GM12878 (cell line): ENCODE data around the gene VSIG8. TPM values are rescaled to one million over a fixed set of nuclear protein-coding genes. Genes with fewer than 3 reads are reported as not detected.

Experiments used
- ATAC-seq: fragments of 200-7000 bp; cut with Tn5 transposase; 3 replicates; pipeline ENCODE4 v1.9.1; 2020; ENCODE audit warnings: mild to moderate bottlenecking, moderate library complexity
- BruUV-seq: library from RNA; stranded (reverse); fragments of 400-500 nt; replicated peaks from 2 replicates; lab custom pipeline; 2021; lab: Mats Ljungman, UMichigan
- CTCF ChIA-PET: fragments of 300-600 bp; sonication (Branson Sonifier 250); formaldehyde crosslinking; extraction: SDS; loops from one replicate; lab custom pipeline; 2021; ENCODE audit warnings: inconsistent platforms; lab: Yijun Ruan, JAX
- POLR2A ChIA-PET: fragments of 350-600 bp; formaldehyde crosslinking; extraction: SDS; loops from one replicate; lab custom pipeline; 2021; ENCODE audit warnings: inconsistent platforms; lab: Charles Lee
- RAD21 ChIA-PET: fragments of 300-600 bp; sonication (Branson Sonifier 250); formaldehyde crosslinking; loops from one replicate; lab custom pipeline; 2023; ENCODE audit warnings: antibody characterized with exemption; ENCODE audit not compliant: unreplicated experiment; lab: Charles Lee
- SMC1A ChIA-PET: fragments of 300-600 bp; sonication (Branson Sonifier 250); formaldehyde crosslinking; loops from one replicate; lab custom pipeline; 2023; ENCODE audit not compliant: unreplicated experiment, uncharacterized antibody; lab: Charles Lee
- DNase-seq: peaks from one replicate; pipeline ENCODE4 v3.0.0-alpha.2; 2011; ENCODE audit warnings: low read depth, low spot score
- FAIRE-seq: peaks from 3 replicates; lab custom pipeline; 2011; peaks lifted over from hg19 to GRCh38; lab: Jason Lieb, UNC
- H2AFZ ChIP-seq: 2 replicates; pipeline ENCODE4 v1.6.0; 2011; ENCODE audit warnings: low read depth, low read length, control low read depth; ENCODE audit not compliant: control insufficient read depth
- H3K27ac ChIP-seq: 2 replicates; pipeline ENCODE4 v1.5.1; 2011; ENCODE audit warnings: control low read depth; ENCODE audit not compliant: control insufficient read depth, insufficient read depth
- H3K27me3 ChIP-seq, 2 experiments: replicated peaks in 1 of 2; 2 replicates each; pipeline versions ENCODE4 v1.6.0 to v1.6.1; 2011; ENCODE audit warnings: low read length in 1 of 2; ENCODE audit not compliant: control insufficient read depth in 2 of 2, insufficient read depth in 2 of 2
- H3K36me3 ChIP-seq, 2 experiments: 2 replicates each; pipeline ENCODE4 v1.5.1; 2011; ENCODE audit warnings: low read length in 1 of 2; ENCODE audit not compliant: control insufficient read depth in 2 of 2, insufficient read depth in 2 of 2
- H3K4me1 ChIP-seq: 2 replicates; pipeline ENCODE4 v1.6.1; 2011; ENCODE audit warnings: mild to moderate bottlenecking, low read length, moderate library complexity, mixed read lengths; ENCODE audit not compliant: control insufficient read depth, insufficient read depth
- H3K4me2 ChIP-seq: 2 replicates; pipeline ENCODE4 v1.6.0; 2011; ENCODE audit warnings: control low read depth; ENCODE audit not compliant: control insufficient read depth, insufficient read depth
- H3K4me3 ChIP-seq: fragments of 200-600 bp; sonication (generic); 2 replicates; pipeline ENCODE4 v1.5.1; 2016
- H3K79me2 ChIP-seq: 2 replicates; pipeline ENCODE4 v1.6.0; 2011; ENCODE audit warnings: low read length; ENCODE audit not compliant: control insufficient read depth, insufficient read depth
- H3K9ac ChIP-seq: 2 replicates; pipeline ENCODE4 v1.8.0; 2011; ENCODE audit warnings: low read length, control low read depth, mixed read lengths; ENCODE audit not compliant: control insufficient read depth, insufficient read depth
- H3K9me3 ChIP-seq: replicated peaks from 3 replicates; pipeline ENCODE4 v1.5.1; 2011; ENCODE audit warnings: mild to moderate bottlenecking, low read length; ENCODE audit not compliant: control insufficient read depth, insufficient read depth
- H4K20me1 ChIP-seq: 2 replicates; pipeline ENCODE4 v1.6.0; 2011; ENCODE audit not compliant: control insufficient read depth, insufficient read depth
- BCL11A ChIP-seq: IDR thresholded peaks from 2 replicates; pipeline ENCODE4 v1.6.1; 2011; ENCODE audit warnings: low read depth, low read length
- CEBPB ChIP-seq, 2 experiments: fragments of 150-350 bp in 1 of 2; IDR thresholded peaks; 2 replicates each; pipeline ENCODE4 v1.6.1; 2012 to 2014; ENCODE audit warnings: low read depth in 2 of 2, low read length in 2 of 2, borderline replicate concordance in 1 of 2, inconsistent platforms in 1 of 2
- EZH2 ChIP-seq: IDR thresholded peaks from 2 replicates; pipeline ENCODE4 v1.6.1; 2012; ENCODE audit warnings: low read depth, mild to moderate bottlenecking, control low read depth, inconsistent platforms, low read length, borderline replicate concordance; ENCODE audit not compliant: control insufficient read depth
- HDAC6 ChIP-seq: fragments of 200-600 bp; sonication (generic); IDR thresholded peaks from one replicate; pipeline ENCODE4 v1.8.0; 2017; ENCODE audit warnings: antibody characterized with exemption; ENCODE audit not compliant: unreplicated experiment
- MAX ChIP-seq: IDR thresholded peaks from 2 replicates; pipeline ENCODE4 v1.6.1; 2012; ENCODE audit warnings: low read depth, low read length, improper control_type of control experiment
- MLLT1 ChIP-seq: fragments of 450-650 bp; IDR thresholded peaks from 2 replicates; pipeline ENCODE4 v1.6.1; 2016; ENCODE audit warnings: mild to moderate bottlenecking
- NFYB ChIP-seq: IDR thresholded peaks from 2 replicates; pipeline ENCODE4 v1.6.1; 2011; ENCODE audit warnings: low read depth, mild to moderate bottlenecking, low read length, improper control_type of control experiment, moderate library complexity; ENCODE audit not compliant: insufficient read depth
- RAD51 ChIP-seq: fragments of 450-650 bp; IDR thresholded peaks from 2 replicates; pipeline ENCODE4 v1.6.1; 2016; ENCODE audit warnings: moderate library complexity, mild to moderate bottlenecking, inconsistent platforms
- RCOR1 ChIP-seq: conservative IDR thresholded peaks from 2 replicates; pipeline ENCODE4 v1.6.1; 2012; ENCODE audit warnings: low read depth, low read length, improper control_type of control experiment
- RFX5 ChIP-seq: IDR thresholded peaks from 2 replicates; pipeline ENCODE4 v1.6.1; 2011; ENCODE audit warnings: low read depth, low read length, improper control_type of control experiment
- SUPT20H ChIP-seq: IDR thresholded peaks from 2 replicates; pipeline ENCODE4 v1.6.1; 2011; ENCODE audit warnings: low read depth, mild to moderate bottlenecking, low read length, moderate library complexity, borderline replicate concordance; ENCODE audit not compliant: control insufficient read depth
- USF2 ChIP-seq: IDR thresholded peaks from 2 replicates; pipeline ENCODE4 v1.6.1; 2011; ENCODE audit warnings: low read depth, low read length, improper control_type of control experiment, borderline replicate concordance
- YY1 ChIP-seq: IDR thresholded peaks from 2 replicates; pipeline ENCODE4 v1.6.1; 2011; ENCODE audit warnings: low read depth, mild to moderate bottlenecking, low read length
- WGBS: methylation state at CpG from one replicate; pipeline ENCODE4 v1.1.6; 2016; ENCODE audit warnings: low lambda C conversion rate; ENCODE audit not compliant: insufficient replicate concordance, insufficient coverage; ENCODE audit errors: missing lambda C conversion rate; 5-methylcytosine and 5-hydroxymethylcytosine counted together
- in situ Hi-C: fragments of 300-500 bp; cut with MboI; formaldehyde crosslinking; loops from 9 replicates; pipeline ENCODE4 v1.14.3; 2018; ENCODE audit warnings: mixed read lengths
- intact Hi-C: fragments of 100-400 bp; cut with micrococcal nuclease; formaldehyde crosslinking; loops from one replicate; pipeline ENCODE4 v1.14.2; 2022; ENCODE audit not compliant: unreplicated experiment
- polyA plus RNA-seq, 11 experiments: library from polyadenylated mRNA; depleted of rRNA in 4 of 11; unstranded in 6 of 11; stranded (reverse) in 5 of 11; fragments of >200 nt; fragmentation: Nextera tagmentation in 4 of 11; fragmentation: Illumina TruSeq in 1 of 11; extraction: Ambion mirVana in 4 of 11; extraction: Trizol in 1 of 11; gene quantifications; 1 replicate in 1 of 11; 2 replicates in 10 of 11; pipeline versions ENCODE4 v1.2.1 to v1.2.3, GENCODE V29; 2011 to 2016; ENCODE audit warnings: inconsistent platforms in 2 of 11, missing spikeins in 2 of 11, low read depth in 1 of 11
- total RNA-seq, 4 experiments: library from RNA; depleted of rRNA in 3 of 4; stranded (reverse); fragments of >200 nt in 3 of 4; fragmentation: Illumina TruSeq in 1 of 4; extraction: Trizol in 1 of 4; gene quantifications; 2 replicates each; pipeline versions ENCODE4 v1.2.1 to v1.2.3, GENCODE V29; 2013 to 2021

Gene VSIG8
- total and polyA plus RNA-seq, 10 of the 15 experiments (the other 5 are each of a cell fraction or from before 2014, with no cell fraction given), result not detected

- RAD21 ChIA-PET, result no interaction called here
- 0% methylated on average over 3 of the region's 3 CpGs for WGBS
- Histone ChIP-seq H2AFZ (no peak overlapping the region), H3K4me3 (no peak overlapping the region), H4K20me1 (no peaks in the 10 kb centered on the region), H3K79me2 (no peaks in the 10 kb centered on the region), H3K4me1 (peaks cover 21% of the 10 kb centered on the region), H3K27me3 (no peaks in the 10 kb centered on the region), H3K4me2 (no peak overlapping the region)
- POLR2A ChIA-PET, result no interaction called here
- in situ Hi-C loops, result no loop called here
- intact Hi-C loops, result no loop called here
- CTCF ChIA-PET, result interaction anchor here (1.0 to 2.0 kb wide), 4 partner anchors 14 to 172 kb away, joined by 3 to 13 read pairs (median 3); no protein-coding TSS in a partner anchor
- no peak for ATAC-seq
- no TSS peak for BruUV-seq
- SMC1A ChIA-PET, result interaction anchor here (0.6 to 1.8 kb wide), 2 partner anchors 170 to 172 kb away, joined by 3 to 5 read pairs; no protein-coding TSS in a partner anchor
- TF ChIP-seq YY1, result no peak
- no peak for TF ChIP-seq RAD51
- no peak for TF ChIP-seq HDAC6
- TF ChIP-seq, all 136 proteins: peak for 0
- H3K27ac ChIP-seq, result no peak overlapping the region
- no peak overlapping the region for H3K9ac ChIP-seq
- DNase-seq, result no peak
- FAIRE-seq, result no peak
- H3K9me3 ChIP-seq, result no peaks in the 10 kb centered on the region
- H3K36me3 ChIP-seq, result no peaks in the 10 kb centered on the region
Observed at GRCh38 chr1:159835356-159835755, 27.1 kb downstream of the VSIG8 start.

GRCh38 chr1:159832309-159832708 is 30.1 kb downstream of the VSIG8 start:
- H3K9ac ChIP-seq, result no peak overlapping the region
- ATAC-seq, result no peak
- no peak for DNase-seq
- H2AFZ ChIP-seq, result no peak overlapping the region
- POLR2A ChIA-PET, result no interaction called here
- SMC1A ChIA-PET, result interaction anchor here (0.8 to 3.5 kb wide), 6 partner anchors 13 to 198 kb away, joined by 3 to 13 read pairs (median 9); no protein-coding TSS in a partner anchor
- H3K27ac ChIP-seq, result no peak overlapping the region
- H3K9me3 ChIP-seq, result peaks cover 2% of the 10 kb centered on the region; the same call in 1 of the 3 replicates
- no TSS peak for BruUV-seq
- no peaks in the 10 kb centered on the region for H3K79me2 ChIP-seq
- WGBS, result 29% methylated on average over 2 of the region's 2 CpGs
- in situ Hi-C loops, result no loop called here
- CTCF ChIA-PET, result interaction anchor here (0.7 to 16.1 kb wide), 4 partner anchors 11 to 175 kb away, joined by 3 to 178 read pairs (median 4); partner anchors contain the start of gene FCRL6
- intact Hi-C loops, result no loop called here
- no peak overlapping the region for H3K4me3 ChIP-seq
- peaks cover 19% of the 10 kb centered on the region for H3K4me1 ChIP-seq
- no peak overlapping the region for H3K4me2 ChIP-seq
- H4K20me1 ChIP-seq, result no peaks in the 10 kb centered on the region
- TF ChIP-seq BCL11A, result no peak
- TF ChIP-seq USF2, result no peak
- no peak for TF ChIP-seq MLLT1
- no peak for TF ChIP-seq RCOR1
- no peak for TF ChIP-seq EZH2
- no peak for TF ChIP-seq NFYB
- no peak for TF ChIP-seq CEBPB (IDR thresholded peaks at IDR 0.05; ENCODE audit: borderline replicate concordance in 1 of 2, low read depth in 2 of 2, low read length in 2 of 2)
- TF ChIP-seq RFX5, result no peak
- no peak for TF ChIP-seq SUPT20H
- no peak for TF ChIP-seq MAX
- RAD21 ChIA-PET, result interaction anchor here (1.3 kb wide), 1 partner anchor 33 kb away, joined by 3 read pairs; no protein-coding TSS in a partner anchor
- H3K27me3 ChIP-seq, result no peaks in the 10 kb centered on the region
- no peak for FAIRE-seq
- no peaks in the 10 kb centered on the region for H3K36me3 ChIP-seq
